ENCODE measurements around the gene DENND2C.

DNA sequence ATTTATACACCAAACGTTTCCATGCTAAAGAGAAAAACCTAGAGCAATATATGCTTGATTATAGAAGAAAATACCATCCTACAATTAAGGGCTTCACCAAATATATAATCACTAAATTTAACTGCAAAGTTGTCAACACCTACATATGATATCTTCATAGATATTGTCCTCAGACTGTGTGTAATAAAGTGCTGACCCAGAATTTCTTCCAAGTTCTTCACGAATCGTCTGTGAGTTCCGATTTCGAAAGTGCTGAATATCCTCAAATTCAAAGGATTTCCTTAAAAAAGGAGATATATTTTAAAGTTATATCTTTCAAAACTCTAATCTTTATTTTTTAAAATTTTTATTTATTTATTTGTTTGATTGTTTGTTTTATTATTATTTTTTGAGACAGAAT lies 46.5 kb downstream of the DENND2C start:
- TF ChIP-seq, protein P1, sequence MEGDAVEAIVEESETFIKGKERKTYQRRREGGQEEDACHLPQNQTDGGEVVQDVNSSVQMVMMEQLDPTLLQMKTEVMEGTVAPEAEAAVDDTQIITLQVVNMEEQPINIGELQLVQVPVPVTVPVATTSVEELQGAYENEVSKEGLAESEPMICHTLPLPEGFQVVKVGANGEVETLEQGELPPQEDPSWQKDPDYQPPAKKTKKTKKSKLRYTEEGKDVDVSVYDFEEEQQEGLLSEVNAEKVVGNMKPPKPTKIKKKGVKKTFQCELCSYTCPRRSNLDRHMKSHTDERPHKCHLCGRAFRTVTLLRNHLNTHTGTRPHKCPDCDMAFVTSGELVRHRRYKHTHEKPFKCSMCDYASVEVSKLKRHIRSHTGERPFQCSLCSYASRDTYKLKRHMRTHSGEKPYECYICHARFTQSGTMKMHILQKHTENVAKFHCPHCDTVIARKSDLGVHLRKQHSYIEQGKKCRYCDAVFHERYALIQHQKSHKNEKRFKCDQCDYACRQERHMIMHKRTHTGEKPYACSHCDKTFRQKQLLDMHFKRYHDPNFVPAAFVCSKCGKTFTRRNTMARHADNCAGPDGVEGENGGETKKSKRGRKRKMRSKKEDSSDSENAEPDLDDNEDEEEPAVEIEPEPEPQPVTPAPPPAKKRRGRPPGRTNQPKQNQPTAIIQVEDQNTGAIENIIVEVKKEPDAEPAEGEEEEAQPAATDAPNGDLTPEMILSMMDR (IDR thresholded peaks at IDR 0.05; ENCODE audit: borderline replicate concordance, extremely low read depth, low read length, poor library complexity, severe bottlenecking): no peak
- TF ChIP-seq EZH2 (IDR thresholded peaks at IDR 0.05; ENCODE audit: borderline replicate concordance, low read depth, low read length, severe bottlenecking): no peak

Measured in DND-41 (cell line).